ENCODE measurements around the gene NT5DC4.

- TF ChIP-seq POLR2A (IDR thresholded peaks at IDR 0.05) (no peak), CTCF (IDR thresholded peaks at IDR 0.05) (no peak)
Measured at GRCh38 chr2:112722816-112723546, 2.2 kb downstream of the NT5DC4 start.

Measured in uterus (tissue), 2 donors.